ENCODE data around the gene UQCR10.
"Not testable (repeated sequence)": the region's sequence is repeated elsewhere in the genome, so short reads cannot be mapped to it uniquely, and the experiment has no call there.

The UQCR10 gene

DNA sequence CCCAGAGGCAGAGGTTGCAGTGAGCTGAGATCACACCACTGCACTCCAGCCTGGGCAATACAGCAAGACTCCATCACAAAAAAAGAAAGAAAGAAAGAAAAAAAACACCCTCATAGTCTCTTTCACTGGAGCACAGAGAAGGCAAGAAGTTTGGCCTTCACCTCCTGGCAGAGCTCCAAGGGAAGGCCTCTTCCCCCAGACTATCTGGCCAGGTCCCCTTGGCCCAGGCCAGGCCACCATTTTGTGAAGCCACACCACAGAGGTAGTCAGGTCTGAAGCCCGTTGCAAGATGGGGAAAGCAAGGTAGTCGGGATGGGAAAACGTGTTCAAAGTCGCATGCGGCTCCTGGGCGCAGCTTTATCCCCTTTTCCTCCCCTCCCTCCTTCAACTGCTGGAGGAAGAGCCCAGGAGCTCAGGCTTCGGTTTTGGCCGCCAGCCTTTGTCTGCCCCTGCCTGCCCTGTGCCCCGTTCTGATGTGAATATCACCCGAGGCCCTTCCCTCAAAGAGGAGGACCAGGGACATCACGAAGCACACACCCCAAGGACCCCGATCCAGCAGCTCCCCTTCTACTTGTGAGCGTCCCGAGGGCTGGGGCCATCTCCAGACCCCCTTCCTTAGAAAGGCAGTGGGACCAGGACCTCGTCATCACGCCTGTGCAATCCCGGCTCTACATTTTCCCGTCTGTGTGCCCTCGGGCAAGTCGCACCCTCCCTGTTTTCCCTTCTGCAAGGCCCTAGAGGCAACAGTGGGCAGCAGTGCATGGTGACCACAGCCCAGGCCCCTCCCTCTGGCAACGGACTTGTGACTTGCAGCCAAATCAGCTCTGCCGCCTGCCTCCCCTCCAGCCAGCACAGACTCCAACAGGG is 29.7 kb upstream of the UQCR10 start:
- no peak for DNase-seq

DNA sequence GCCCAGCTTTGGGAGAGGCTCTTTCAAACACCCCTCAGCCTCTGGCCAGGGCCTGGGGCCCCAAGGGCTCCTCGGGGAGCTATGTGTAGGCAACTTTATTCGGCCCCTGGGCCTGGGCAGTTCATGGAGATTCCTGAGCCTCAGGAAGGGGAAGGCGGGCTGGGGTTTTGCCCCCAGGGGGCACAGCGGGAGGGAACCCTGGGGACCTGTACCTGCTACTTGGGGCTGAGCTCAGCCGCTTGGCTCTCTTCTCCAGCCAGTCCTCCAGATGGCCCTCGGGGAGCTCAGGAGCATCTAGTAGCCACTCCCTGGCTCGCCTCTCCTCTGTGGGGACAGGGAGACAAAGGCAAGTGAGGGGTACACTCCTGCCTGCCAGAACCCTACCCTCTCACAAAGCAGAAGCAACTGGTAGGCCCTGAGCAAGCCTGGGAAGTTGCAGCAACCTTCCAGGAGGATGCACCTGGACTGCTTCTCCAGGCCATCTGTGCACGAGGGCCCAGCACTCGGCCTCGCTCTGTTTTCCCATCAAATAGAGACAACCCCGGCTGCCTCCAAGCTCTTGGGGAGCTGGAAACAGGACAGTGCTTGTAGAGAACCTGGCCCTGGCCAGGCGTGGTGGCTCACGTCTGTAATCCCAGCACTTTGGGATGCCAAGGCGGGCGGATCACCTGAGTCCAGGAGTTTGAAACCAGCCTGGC is 28.9 kb upstream of the UQCR10 start:
- DNase-seq, result no peak

DNA sequence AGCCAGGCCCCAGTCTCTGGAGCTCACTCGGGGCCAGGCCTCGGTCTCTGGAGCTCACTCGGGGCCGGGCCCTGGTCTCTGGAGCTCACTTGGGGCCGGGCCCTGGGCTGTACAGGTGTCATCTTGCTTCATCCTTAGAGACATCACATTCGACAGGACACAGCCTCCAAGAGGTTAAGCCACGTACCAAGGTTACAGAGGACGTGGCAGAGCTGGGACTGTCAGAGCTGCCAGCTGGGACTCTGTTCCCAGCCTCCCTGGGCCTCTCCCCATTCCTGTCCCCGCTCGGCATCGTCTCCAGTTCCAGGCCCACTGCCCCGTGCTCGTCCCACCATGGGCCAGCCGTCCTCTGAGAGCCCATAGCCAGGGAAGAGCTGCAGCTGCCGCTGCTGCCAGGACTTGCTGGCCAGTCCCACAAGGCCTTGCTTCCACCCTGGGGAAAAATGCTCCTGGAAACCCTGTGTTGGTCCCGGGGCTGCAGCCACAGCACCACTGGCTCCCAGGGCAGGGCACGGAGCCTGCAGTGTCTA is 27.8 kb upstream of the UQCR10 start:
- DNase-seq, result no peak

DNA sequence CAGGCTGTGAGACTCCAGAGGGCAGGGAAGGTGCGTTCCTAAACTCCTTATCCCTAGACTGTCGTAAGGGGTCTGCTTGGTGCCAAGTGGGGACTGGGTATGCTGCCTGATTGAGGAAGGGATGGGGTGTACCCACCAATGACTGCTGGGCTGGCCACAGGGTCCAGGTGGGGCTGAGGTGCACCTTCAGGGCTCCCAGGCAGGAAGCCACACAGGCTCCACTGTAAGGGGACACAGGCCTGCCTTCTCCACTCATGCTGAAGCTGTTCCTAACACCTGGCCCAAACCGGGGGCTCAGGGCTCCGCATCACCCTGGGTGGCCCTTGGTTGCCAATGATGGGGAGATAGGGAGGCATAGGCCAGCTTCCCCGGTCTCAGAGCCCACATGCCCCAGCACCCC is 27.0 kb upstream of the UQCR10 start:
- DNase-seq, result no peak

DNA sequence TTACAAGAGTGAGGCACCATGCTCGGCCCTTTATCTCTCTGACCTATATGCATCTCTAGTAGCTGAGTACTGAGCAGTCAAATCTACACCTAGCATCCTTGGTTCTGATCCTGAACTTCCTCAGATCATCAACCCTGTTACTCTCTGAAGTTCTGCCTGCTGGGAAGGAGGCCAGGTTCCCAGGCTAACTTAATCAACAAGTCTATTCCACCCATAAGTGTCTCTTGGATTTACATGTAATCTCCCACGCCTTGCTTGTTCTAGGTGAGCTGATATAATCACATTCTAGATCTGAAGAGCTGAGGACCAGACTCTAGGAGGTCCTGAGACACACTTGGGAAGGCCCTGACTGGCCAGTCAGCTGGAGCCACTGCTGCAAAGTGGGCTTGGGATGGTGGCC is 25.2 kb upstream of the UQCR10 start:
- DNase-seq, result no peak

DNA sequence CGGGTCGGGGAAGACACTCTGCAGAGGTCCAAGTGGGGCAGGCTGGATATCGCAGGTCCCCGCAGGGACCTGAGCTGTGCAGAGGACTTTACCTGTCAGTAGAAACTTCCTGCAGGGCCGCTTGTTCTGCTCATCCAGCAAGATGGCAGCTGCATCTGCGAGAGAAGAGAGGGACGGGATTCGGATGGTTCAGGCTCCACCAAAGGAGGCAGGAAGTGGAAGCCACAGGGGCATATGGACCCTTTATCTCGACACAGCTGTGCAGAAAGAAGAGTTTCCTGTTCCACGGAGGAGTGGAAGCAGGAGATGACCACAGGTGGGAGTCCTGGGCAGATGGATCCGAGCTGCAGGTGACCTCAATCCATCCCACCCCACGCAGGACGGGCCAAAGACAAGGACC is 24.8 kb upstream of the UQCR10 start:
- DNase-seq, result no peak

DNA sequence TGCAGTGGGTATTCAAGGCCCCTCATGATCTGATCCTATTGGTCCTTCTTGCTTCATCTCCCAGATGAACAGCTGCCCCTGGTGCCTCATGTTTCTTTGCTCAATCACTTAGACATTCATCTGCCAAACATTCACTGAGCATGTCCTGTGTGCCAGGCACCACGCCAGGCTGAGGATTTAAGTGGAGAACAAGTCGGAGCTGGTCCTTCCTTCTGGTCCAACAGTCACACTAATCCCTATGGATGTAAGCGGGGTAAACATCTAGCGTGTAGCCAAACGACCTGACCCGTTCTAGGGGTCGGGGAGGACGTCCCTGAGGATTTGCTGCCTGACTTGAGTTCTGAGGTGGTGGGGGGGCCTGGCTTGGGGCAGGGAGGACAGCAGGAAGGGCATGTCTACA is 22.3 kb upstream of the UQCR10 start:
- DNase-seq, result no peak

DNA sequence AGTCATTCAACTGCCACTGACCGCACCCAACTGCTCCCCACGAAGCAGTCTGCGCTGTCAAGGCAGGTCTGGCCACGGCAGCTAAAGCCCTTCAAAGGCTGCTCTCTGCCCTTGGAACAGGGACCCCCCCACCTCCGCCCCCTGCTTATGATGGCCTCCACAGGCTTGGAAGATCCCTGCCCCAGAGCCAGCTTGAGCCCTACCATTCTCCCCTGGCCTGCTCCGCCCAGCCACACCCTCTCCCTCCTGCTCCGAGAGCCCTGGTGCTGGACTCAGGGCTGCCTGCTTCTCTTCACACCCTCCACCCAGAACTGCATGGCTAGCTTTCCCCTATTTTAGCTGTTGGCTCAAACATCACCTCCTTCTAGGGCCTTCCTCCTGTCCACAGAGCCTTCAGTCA is 19.3 kb upstream of the UQCR10 start:
- DNase-seq, result no peak

DNA sequence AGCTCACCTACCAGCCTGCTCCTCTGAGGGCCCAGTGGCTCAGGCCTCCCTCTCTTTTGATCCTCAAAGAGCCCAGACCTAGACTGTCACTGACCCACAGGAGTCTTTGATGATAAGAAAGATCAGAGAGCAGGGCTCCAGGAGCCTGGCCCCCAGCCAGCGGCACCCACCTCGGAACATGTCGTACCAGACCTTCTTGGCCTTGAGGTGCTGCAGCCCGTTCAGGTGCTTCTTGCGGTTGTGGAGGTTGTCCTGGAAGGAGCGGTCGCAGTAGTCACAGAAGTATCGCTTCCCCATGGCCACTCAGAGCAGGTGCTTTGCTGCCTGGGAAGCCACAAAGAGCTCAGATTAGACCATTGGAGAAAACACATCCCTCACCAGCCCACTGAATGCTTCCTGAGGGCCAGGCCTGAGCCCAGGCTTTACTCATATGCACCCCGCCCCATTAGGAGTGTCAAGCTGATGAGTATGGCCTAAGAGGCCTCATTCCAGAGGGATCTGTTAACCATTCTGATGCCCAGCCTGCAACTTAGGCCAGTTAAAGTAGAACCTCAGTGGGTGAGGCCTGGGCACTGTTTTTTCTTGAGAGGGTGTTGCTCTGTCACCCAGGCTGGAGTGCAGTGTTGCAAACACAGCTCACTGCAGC is 18.8 kb upstream of the UQCR10 start:
- no peak for DNase-seq

DNA sequence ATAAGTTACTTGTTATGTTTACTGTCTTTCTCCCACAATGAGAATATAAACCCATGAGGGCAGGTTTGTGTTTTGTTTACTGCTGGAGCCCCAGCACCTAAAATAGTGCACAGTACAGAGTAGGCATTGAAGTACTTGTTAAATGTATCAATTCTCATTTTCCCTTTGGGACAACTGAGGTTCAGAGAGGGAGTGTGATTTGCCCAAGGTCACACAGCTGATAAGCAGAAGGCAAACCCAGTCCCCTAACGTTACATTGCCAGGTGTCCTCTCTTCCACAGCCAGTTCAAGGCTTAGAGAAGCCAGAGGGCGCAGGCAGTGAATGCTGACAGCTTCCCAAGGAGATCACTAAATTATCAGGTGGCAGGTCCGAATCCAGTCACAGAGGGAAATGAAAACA is 17.1 kb upstream of the UQCR10 start:
- DNase-seq, result no peak

DNA sequence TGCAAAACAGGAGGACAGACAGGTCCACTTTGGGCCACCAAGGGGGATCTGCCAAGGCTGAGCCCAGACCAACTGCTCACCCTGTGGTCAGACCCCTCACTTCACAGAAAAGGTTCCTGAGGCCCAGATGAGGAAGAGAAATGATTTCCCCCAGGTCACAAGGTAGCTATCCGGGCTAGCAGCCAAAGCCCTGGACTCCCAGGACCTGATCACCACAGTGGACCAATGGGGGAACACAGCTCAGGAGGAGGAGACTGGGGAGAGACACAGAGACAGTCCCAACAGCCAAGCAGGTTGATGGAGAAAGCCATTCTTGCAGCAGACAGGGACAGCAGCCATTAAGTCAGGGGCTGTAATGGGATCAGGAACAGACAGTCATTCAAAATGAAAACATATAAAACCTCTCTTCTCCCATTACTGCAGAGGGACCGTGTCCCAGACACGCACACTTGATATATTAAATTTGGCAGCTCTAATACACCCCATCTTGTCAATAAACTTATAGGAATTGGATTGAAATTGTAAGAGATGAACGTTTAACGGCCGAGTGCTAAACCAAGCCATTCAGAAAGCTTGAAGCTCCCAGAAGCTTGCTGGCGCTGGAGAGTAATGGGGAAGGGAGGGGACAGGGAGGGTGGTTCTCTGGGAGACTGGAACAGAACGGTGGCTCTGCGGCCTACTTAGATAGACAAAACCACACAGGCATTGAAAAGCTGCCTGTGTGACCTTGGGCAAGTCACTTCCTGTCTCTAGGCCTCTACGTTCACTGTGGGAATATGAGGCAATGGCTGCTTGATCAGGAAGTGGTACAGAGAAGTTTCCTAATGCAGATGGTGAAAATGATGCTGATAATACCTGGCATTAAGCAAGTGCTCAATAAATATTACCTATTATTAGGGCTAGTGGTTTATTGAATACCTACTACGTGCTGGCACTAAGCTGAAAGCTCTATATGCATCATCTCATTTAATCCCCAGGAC is 16.3 kb upstream of the UQCR10 start:
- DNase-seq, result peak in 1 of 5 experiments; percentile 74

DNA sequence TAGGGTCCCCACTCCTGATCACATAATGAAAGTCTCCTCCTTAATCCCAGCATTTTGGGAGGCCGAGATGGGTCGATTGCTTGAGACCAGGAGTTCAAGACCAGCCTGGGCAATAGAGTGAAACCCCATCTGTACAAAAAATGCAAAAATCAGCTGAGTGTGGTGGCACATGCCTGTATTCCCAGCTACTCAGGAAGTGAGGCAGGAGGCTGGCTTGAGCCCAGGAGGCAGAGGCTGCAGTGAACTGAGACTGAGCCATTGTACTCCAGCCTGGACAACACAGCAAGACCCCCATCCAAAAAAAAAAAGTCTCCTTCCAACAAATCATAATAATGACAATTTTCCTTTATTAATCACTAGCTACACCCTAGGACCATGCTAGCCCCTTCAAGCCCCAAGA is 15.5 kb upstream of the UQCR10 start:
- DNase-seq, result no peak

DNA sequence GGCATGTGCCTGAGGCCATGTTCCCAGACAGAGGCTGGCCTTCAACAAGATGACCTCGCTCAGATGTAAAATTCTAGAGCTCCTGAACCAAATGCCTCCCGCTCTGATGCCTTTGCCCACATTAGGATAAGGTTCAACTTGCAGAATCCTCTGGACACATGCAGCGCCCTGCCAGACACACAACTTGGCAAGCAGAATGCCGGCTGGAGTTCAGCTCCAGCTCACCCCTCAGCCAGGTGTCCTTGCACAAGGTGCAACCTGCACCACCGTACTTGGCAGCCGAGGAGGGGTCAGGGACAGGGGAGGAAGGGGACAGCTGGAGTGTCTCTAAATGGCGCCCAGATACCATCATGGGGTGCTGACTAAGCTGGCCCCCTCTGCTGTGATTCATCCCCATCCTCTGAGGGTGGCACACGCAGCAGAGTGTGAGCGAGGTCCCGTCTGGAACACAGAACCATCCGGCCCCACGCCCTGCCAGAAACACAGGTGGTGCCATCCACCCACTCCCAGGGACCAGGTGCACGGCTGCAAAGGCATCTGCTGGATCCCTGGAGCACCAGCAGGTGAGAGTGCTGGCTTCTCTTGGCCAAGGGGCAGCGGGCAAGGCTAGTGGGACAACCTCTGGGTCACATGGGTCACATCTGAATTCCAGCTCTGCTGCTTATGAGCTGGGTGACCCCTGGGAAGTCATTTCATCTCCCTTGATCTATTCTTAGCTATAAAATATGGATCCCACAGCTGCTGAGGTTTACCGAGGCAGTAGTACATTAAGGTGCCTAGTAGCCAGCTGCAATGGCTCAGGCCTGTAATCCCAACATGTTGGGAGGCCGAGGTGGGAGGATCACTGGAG is 13.1 kb upstream of the UQCR10 start:
- DNase-seq, result no peak

DNA sequence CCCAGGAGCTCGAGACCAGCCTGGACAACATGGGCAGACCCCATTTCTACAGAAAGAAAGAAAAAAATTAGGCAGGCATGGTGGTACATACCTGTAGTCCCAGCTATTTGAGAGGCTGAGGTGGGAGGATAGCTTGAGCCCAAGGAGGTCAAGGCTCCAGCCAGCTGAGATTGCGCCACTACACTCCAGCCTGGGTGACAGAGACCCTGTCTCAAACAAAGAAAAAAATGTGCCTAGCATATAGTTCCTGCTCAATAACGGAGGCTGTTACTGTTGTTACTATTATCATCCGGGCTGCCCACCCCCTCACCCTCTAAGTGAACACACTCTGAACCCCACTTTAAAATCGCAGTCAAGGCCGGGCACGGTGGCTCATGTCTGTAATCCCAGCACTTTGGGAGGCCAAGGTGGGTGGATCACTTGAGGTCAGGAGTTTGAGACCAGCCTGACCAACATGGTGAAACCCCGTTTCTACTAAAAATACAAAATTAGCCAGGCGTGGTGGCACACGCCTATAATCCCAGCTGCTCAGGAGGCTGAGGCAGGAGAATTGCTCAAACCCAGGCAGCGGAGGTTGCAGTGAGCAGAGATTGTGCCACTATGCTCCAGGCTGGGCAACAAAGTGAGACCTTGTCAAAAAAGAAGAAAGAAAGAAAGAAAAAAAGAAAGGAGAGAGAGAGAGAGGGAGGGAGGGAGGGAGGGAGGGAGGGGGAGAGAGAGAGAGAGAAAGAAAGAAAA is 12.3 kb upstream of the UQCR10 start:
- not testable (repeated sequence) for DNase-seq

DNA sequence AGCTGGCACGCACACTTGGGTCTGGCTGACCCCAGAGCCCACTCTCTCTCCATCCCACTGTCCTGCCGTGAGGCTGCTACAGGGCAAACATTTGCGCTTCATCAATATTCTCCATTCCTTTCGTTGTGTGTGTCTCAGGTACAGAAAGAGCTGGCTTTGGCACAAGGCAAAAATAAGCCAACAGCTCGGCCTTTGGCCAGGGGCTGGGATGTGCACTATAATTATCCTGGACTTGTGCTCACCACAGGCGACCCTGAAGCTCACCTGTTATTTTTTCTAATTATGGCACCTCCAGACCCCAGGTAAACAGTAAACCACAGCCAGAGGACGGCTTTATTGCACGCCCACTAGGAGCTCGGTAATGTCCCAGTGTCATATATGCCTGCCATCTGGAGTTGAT is 11.3 kb upstream of the UQCR10 start:
- DNase-seq, result no peak

DNA sequence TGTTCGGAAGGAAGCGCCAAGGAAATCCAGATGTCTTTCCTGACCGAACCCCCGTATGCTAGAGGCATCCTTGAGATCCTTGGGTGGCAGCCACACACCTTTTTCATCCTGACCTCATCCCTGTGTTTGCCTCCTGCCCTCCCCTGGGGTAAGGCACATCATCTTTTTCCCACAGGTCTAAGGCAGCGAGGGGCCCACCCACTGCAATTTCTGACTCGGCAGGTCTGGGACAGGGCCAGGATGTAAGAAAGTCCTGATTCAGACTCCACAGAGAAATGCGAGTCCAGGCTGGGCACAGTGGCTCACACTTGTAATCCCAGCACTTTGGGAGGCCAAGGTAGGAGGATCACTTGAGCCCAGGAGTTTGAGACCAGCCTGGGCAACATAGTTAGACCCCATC is 10.8 kb upstream of the UQCR10 start:
- no peak for DNase-seq

DNA sequence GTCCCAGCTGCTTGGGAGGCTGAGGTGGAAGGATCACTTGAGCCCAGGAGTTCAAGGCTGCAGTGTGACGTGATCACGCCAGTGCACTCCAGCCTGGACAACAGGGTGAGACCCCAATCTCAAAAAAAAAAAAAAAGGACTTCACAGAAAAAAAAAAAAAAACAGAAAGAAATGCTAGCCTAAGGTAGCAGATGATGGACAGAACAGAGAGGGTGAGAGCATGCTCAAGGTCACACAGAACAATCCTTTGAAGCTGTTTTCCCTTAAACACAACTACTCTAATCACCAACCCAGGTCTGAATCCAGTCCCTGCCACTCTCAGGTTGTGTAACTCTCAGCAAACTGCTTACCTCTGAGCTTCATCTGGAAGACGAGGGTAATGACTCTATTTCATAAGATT is 10.1 kb upstream of the UQCR10 start:
- DNase-seq, result no peak

DNA sequence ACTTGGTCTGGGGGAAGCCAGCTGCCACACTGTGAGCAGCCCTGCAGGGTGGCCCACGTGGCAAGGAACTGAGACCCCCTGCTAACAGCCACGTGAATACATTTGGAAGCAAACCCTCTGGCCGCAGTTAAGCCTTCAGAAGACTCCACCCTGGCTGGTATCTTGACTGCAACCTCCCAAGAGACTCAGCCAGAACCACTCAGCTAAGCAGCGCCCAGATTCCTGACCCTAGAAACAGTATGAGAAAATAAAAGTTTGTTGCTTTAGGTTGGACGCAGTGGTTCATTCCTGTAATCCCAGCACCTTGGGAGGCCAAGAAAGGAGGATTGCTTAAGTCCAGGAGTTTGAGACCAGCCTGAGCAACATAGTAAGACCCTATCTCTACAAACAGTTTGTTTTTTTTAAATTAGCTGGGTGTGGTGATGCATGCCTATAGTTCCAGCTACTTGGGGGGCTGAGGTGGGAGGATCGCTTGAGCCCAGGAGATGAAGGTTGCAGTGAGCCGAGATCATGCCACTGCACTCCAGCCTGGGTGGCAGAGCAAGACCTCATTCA is 9.0 kb upstream of the UQCR10 start:
- DNase-seq, result no peak

DNA sequence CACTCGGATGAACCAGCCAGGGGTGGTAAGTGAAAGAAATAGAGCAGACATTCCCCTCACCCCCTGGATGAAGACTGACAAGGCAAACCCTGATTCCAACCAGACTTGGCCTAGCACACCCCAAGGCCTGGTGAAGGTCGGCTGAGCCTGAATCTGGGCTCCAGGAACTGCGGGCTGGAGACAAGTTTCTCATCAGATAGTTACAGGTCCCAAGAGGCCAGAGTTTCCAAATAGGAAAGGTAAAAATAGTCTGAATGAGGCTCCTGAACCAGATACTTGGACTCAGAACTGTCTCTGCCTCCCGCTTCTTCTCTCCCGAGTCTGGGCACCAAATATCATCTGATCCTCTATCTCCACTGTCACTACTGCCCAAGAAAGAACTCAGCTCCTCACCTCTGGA is 8.2 kb upstream of the UQCR10 start:
- no peak for DNase-seq

DNA sequence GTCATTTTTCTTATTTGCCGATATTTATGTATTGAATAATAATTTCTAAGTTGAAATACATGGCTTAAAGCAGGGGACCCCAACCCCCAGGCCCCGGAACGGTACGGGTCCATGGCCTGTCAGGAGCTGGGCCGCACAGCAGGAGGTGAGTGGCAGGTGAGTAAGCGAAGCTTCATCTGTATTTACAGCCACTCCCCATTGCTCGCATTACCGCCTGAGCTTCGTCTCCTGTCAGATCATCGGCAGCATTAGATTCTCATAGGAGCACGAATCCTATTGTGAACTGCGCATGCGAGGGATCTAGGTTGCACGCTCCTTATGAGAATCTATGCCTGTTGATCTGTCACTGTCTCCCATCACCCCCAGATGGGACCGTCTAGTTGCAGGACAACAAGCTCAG is 4.9 kb upstream of the UQCR10 start:
- no peak for DNase-seq
